Measurements from ENCODE around the gene HSD17B14. TPM values are rescaled to one million over a fixed set of nuclear protein-coding genes. Genes with fewer than 3 reads are reported as not detected.
A peak's percentile ranks its signal among the peaks of the same experiment; 100 is the strongest.

HSD17B14 gene
- total and polyA plus RNA-seq, 2 donors, result 9.9 to 20.4 TPM

GRCh38 chr19:48821633-48822032, 14.7 kb downstream of the HSD17B14 start:
- H3K9me3 ChIP-seq (ENCODE audit: control insufficient read depth in 2 of 2, insufficient read depth in 1 of 2, low read length in 1 of 2), result no peaks in the 10 kb centered on the region
- no peaks in the 10 kb centered on the region for H3K27me3 ChIP-seq (ENCODE audit: control insufficient read depth in 2 of 2, insufficient read depth in 1 of 2, low read length in 1 of 2)
- peaks cover 0 to 4% of the 10 kb centered on the region in 2 donors for H3K4me1 ChIP-seq (ENCODE audit: control insufficient read depth in 2 of 2, insufficient read depth in 2 of 2, low read length in 2 of 2)
- no peaks in the 10 kb centered on the region for H3K36me3 ChIP-seq (ENCODE audit: control insufficient read depth in 2 of 2, insufficient read depth in 2 of 2, low read length in 1 of 2)
- H3K27ac ChIP-seq (ENCODE audit: low read depth in 1 of 2, low read length in 1 of 2), result no peak overlapping the region
- 75% methylated on average over 5 of the region's 5 CpGs for WGBS
- H3K4me3 ChIP-seq (ENCODE audit: low read length in 2 of 2), result no peak overlapping the region
- DNase-seq (ENCODE audit: low read depth in 6 of 9, low spot score in 9 of 9), result no peak

GRCh38 chr19:48819366-48819816, 16.9 kb downstream of the HSD17B14 start:
- 90% methylated on average over 4 of the region's 4 CpGs for WGBS
- H3K4me3 ChIP-seq (ENCODE audit: low read length in 2 of 2), result no peak overlapping the region
- no peaks in the 10 kb centered on the region for H3K27me3 ChIP-seq (ENCODE audit: control insufficient read depth in 2 of 2, insufficient read depth in 1 of 2, low read length in 1 of 2)
- H3K36me3 ChIP-seq (ENCODE audit: control insufficient read depth in 2 of 2, insufficient read depth in 2 of 2, low read length in 1 of 2), result no peaks in the 10 kb centered on the region
- no peak for DNase-seq (ENCODE audit: low read depth in 6 of 9, low spot score in 9 of 9)
- peaks cover 0 to 9% of the 10 kb centered on the region in 2 donors for H3K4me1 ChIP-seq (ENCODE audit: control insufficient read depth in 2 of 2, insufficient read depth in 2 of 2, low read length in 2 of 2)
- H3K9me3 ChIP-seq (ENCODE audit: control insufficient read depth in 2 of 2, insufficient read depth in 1 of 2, low read length in 1 of 2), result no peaks in the 10 kb centered on the region
- no peak overlapping the region for H3K27ac ChIP-seq (ENCODE audit: low read depth in 1 of 2, low read length in 1 of 2)

- Histone ChIP-seq H3K36me3 (ENCODE audit: control insufficient read depth in 2 of 2, insufficient read depth in 2 of 2, low read length in 1 of 2) (no peaks in the 10 kb centered on the region), H3K4me3 (ENCODE audit: low read length in 2 of 2) (no peak overlapping the region), H3K4me1 (ENCODE audit: control insufficient read depth in 2 of 2, insufficient read depth in 2 of 2, low read length in 2 of 2) (peaks cover 0 to 9% of the 10 kb centered on the region in 2 donors), H3K27me3 (ENCODE audit: control insufficient read depth in 2 of 2, insufficient read depth in 1 of 2, low read length in 1 of 2) (peaks cover 0 to 2% of the 10 kb centered on the region in 2 donors), H3K27ac (ENCODE audit: low read depth in 1 of 2, low read length in 1 of 2) (no peak overlapping the region), H3K9me3 (ENCODE audit: control insufficient read depth in 2 of 2, insufficient read depth in 1 of 2, low read length in 1 of 2) (no peaks in the 10 kb centered on the region)
- DNase-seq (ENCODE audit: low read depth in 6 of 9, low spot score in 9 of 9), result no peak
- 85% methylated on average over 9 of the region's 9 CpGs for WGBS
Measured at GRCh38 chr19:48818234-48818820, 18.0 kb downstream of the HSD17B14 start.

- Histone ChIP-seq H3K9me3 (ENCODE audit: control insufficient read depth in 2 of 2, insufficient read depth in 1 of 2, low read length in 1 of 2) (no peaks in the 10 kb centered on the region), H3K4me3 (ENCODE audit: low read length in 2 of 2) (no peak overlapping the region), H3K27ac (ENCODE audit: low read depth in 1 of 2, low read length in 1 of 2) (no peak overlapping the region), H3K36me3 (ENCODE audit: control insufficient read depth in 2 of 2, insufficient read depth in 2 of 2, low read length in 1 of 2) (no peaks in the 10 kb centered on the region), H3K27me3 (ENCODE audit: control insufficient read depth in 2 of 2, insufficient read depth in 1 of 2, low read length in 1 of 2) (peaks cover 0 to 4% of the 10 kb centered on the region in 2 donors), H3K4me1 (ENCODE audit: control insufficient read depth in 2 of 2, insufficient read depth in 2 of 2, low read length in 2 of 2) (peaks cover 0 to 10% of the 10 kb centered on the region in 2 donors)
- DNase-seq (ENCODE audit: low read depth in 6 of 9, low spot score in 9 of 9), result no peak
- 95% methylated on average over 5 of the region's 5 CpGs for WGBS
Measured at GRCh38 chr19:48817585-48818124, 18.6 kb downstream of the HSD17B14 start.

GRCh38 chr19:48815870-48816501, 20.3 kb downstream of the HSD17B14 start:
- peak in 1 of 9 donors; percentile 26 for DNase-seq (ENCODE audit: low read depth in 6 of 9, low spot score in 9 of 9)
- Histone ChIP-seq H3K4me1 (ENCODE audit: control insufficient read depth in 2 of 2, insufficient read depth in 2 of 2, low read length in 2 of 2) (peaks cover 0 to 25% of the 10 kb centered on the region in 2 donors), H3K27me3 (ENCODE audit: control insufficient read depth in 2 of 2, insufficient read depth in 1 of 2, low read length in 1 of 2) (peaks cover 0 to 14% of the 10 kb centered on the region in 2 donors), H3K27ac (ENCODE audit: low read depth in 1 of 2, low read length in 1 of 2) (peak overlapping the region; percentile 53 to 60), H3K4me3 (ENCODE audit: low read length in 2 of 2) (no peak overlapping the region), H3K9me3 (ENCODE audit: control insufficient read depth in 2 of 2, insufficient read depth in 1 of 2, low read length in 1 of 2) (no peaks in the 10 kb centered on the region), H3K36me3 (ENCODE audit: control insufficient read depth in 2 of 2, insufficient read depth in 2 of 2, low read length in 1 of 2) (no peaks in the 10 kb centered on the region)
- 71% methylated on average over 14 of the region's 14 CpGs for WGBS

- WGBS, result 96% methylated on average over 6 of the region's 6 CpGs
- DNase-seq (ENCODE audit: low read depth in 6 of 9, low spot score in 9 of 9), result no peak
- H3K4me1 ChIP-seq (ENCODE audit: control insufficient read depth in 2 of 2, insufficient read depth in 2 of 2, low read length in 2 of 2), result peaks cover 4 to 36% of the 10 kb centered on the region in 2 donors
- peaks cover 0 to 17% of the 10 kb centered on the region in 2 donors for H3K27me3 ChIP-seq (ENCODE audit: control insufficient read depth in 2 of 2, insufficient read depth in 1 of 2, low read length in 1 of 2)
- no peaks in the 10 kb centered on the region for H3K9me3 ChIP-seq (ENCODE audit: control insufficient read depth in 2 of 2, insufficient read depth in 1 of 2, low read length in 1 of 2)
- no peak overlapping the region for H3K27ac ChIP-seq (ENCODE audit: low read depth in 1 of 2, low read length in 1 of 2)
- no peaks in the 10 kb centered on the region for H3K36me3 ChIP-seq (ENCODE audit: control insufficient read depth in 2 of 2, insufficient read depth in 2 of 2, low read length in 1 of 2)
- no peak overlapping the region for H3K4me3 ChIP-seq (ENCODE audit: low read length in 2 of 2)
Measured at GRCh38 chr19:48814895-48815294, 21.4 kb downstream of the HSD17B14 start.

- Histone ChIP-seq H3K4me1 (ENCODE audit: control insufficient read depth in 2 of 2, insufficient read depth in 2 of 2, low read length in 2 of 2) (peaks cover 7 to 36% of the 10 kb centered on the region in 2 donors), H3K36me3 (ENCODE audit: control insufficient read depth in 2 of 2, insufficient read depth in 2 of 2, low read length in 1 of 2) (no peaks in the 10 kb centered on the region), H3K4me3 (ENCODE audit: low read length in 2 of 2) (no peak overlapping the region), H3K27ac (ENCODE audit: low read depth in 1 of 2, low read length in 1 of 2) (no peak overlapping the region), H3K27me3 (ENCODE audit: control insufficient read depth in 2 of 2, insufficient read depth in 1 of 2, low read length in 1 of 2) (peaks cover 0 to 17% of the 10 kb centered on the region in 2 donors), H3K9me3 (ENCODE audit: control insufficient read depth in 2 of 2, insufficient read depth in 1 of 2, low read length in 1 of 2) (no peaks in the 10 kb centered on the region)
- 92% methylated on average over 21 of the region's 21 CpGs for WGBS
- no peak for DNase-seq (ENCODE audit: low read depth in 6 of 9, low spot score in 9 of 9)
Measured at GRCh38 chr19:48813123-48813913, 23.0 kb downstream of the HSD17B14 start.

- Histone ChIP-seq H3K9me3 (ENCODE audit: control insufficient read depth in 2 of 2, insufficient read depth in 1 of 2, low read length in 1 of 2) (no peaks in the 10 kb centered on the region), H3K36me3 (ENCODE audit: control insufficient read depth in 2 of 2, insufficient read depth in 2 of 2, low read length in 1 of 2) (peaks cover 2 to 7% of the 10 kb centered on the region in 2 donors), H3K27me3 (ENCODE audit: control insufficient read depth in 2 of 2, insufficient read depth in 1 of 2, low read length in 1 of 2) (peaks cover 0 to 17% of the 10 kb centered on the region in 2 donors), H3K4me1 (ENCODE audit: control insufficient read depth in 2 of 2, insufficient read depth in 2 of 2, low read length in 2 of 2) (peaks cover 7 to 36% of the 10 kb centered on the region in 2 donors), H3K4me3 (ENCODE audit: low read length in 2 of 2) (peak overlapping the region; percentile 14 to 39), H3K27ac (ENCODE audit: low read depth in 1 of 2, low read length in 1 of 2) (peak overlapping the region; percentile 62 to 77)
- peak in 5 of 9 donors; percentile 68 to 87 (median 75) for DNase-seq (ENCODE audit: low read depth in 6 of 9, low spot score in 9 of 9)
- WGBS, result 19% methylated on average over 39 of the region's 39 CpGs
Measured at GRCh38 chr19:48812094-48812929, 24.0 kb downstream of the HSD17B14 start.
